ENCODE data around the gene FCRL2. TPM values are rescaled to one million over a fixed set of nuclear protein-coding genes. Genes with fewer than 3 reads are reported as not detected.

Gene FCRL2, protein sequence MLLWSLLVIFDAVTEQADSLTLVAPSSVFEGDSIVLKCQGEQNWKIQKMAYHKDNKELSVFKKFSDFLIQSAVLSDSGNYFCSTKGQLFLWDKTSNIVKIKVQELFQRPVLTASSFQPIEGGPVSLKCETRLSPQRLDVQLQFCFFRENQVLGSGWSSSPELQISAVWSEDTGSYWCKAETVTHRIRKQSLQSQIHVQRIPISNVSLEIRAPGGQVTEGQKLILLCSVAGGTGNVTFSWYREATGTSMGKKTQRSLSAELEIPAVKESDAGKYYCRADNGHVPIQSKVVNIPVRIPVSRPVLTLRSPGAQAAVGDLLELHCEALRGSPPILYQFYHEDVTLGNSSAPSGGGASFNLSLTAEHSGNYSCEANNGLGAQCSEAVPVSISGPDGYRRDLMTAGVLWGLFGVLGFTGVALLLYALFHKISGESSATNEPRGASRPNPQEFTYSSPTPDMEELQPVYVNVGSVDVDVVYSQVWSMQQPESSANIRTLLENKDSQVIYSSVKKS
- total RNA-seq, result 100 to 1,000 TPM in 1 of 4 donors, 1 to 10 TPM in 1, under 1 TPM in 2; 0.47 to 114 (median 2.7) TPM

DNA sequence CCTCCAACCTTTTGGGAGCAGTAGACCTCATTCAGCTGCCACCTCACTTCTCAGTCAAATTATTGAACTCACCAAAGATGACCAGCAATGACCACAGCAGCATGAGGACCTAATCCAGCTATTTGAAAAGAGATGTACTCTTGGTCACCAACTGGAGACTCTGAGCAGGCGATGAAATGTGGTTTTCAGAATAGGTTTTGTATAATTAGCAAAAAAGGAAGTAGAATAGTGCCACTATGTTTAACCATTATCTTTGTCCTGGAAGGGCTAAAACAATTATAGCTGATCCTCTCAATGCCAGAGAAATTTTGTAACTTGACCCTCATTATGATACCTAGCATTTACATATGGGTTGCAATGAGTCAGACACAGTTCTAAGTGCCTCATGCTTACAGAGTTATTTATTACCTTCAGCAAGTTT is at the start of gene FCRL2:
Gene FCRL2, minus strand, starts transcription at position 162 of the 421 bp plus-strand sequence. Its CDS starts 59 bp downstream, at position 103.
- Histone ChIP-seq H3K27ac (peak within 1 kb of the TSS in 2 of 4 donors; percentile 9 to 71), H3K27me3 (no peaks in the 10 kb centered on the region), H3K4me3 (peak within 1 kb of the TSS in 2 of 4 donors; percentile 21 to 35), H3K9me3 (no peaks in the 10 kb centered on the region), H3K36me3 (no peaks in the 10 kb centered on the region), H3K4me1 (peaks cover 0 to 8% (median 5%) of the 10 kb centered on the region in 4 donors)
- DNase-seq, result no peak
- TF ChIP-seq POLR2A (IDR thresholded peaks at IDR 0.05), result no peak
- TF ChIP-seq, protein P1, sequence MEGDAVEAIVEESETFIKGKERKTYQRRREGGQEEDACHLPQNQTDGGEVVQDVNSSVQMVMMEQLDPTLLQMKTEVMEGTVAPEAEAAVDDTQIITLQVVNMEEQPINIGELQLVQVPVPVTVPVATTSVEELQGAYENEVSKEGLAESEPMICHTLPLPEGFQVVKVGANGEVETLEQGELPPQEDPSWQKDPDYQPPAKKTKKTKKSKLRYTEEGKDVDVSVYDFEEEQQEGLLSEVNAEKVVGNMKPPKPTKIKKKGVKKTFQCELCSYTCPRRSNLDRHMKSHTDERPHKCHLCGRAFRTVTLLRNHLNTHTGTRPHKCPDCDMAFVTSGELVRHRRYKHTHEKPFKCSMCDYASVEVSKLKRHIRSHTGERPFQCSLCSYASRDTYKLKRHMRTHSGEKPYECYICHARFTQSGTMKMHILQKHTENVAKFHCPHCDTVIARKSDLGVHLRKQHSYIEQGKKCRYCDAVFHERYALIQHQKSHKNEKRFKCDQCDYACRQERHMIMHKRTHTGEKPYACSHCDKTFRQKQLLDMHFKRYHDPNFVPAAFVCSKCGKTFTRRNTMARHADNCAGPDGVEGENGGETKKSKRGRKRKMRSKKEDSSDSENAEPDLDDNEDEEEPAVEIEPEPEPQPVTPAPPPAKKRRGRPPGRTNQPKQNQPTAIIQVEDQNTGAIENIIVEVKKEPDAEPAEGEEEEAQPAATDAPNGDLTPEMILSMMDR (IDR thresholded peaks at IDR 0.05), result no peak

DNA sequence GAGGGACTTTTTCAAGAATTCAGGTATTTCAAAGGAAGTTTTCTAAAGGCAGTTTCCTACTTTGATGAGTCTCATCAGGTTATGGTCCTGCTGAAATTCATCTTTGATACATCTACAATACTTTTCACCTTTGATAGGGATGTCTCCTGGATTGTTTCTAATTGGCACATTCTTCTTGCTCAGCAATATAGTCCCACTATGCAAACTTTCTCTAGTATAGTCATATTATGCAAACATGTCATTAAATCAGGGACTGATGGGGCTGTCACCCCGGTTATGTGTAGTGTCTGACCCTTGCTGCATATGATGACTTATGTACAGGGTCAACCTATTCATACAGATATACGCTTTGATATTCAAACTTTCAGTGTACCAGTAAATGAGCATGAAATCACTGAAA is 43.4 kb upstream of the FCRL2 start:
- no peak for DNase-seq
- Histone ChIP-seq H3K36me3 (no peaks in the 10 kb centered on the region), H3K4me1 (peaks cover 0 to 4% (median 0%) of the 10 kb centered on the region in 4 donors), H3K9me3 (no peaks in the 10 kb centered on the region), H3K27ac (peak overlapping the region in 1 of 4 donors; percentile 75), H3K27me3 (no peaks in the 10 kb centered on the region), H3K4me3 (peak overlapping the region in 1 of 4 donors; percentile 28)
- TF ChIP-seq, protein P1 (IDR thresholded peaks at IDR 0.05), result no peak
- TF ChIP-seq POLR2A (IDR thresholded peaks at IDR 0.05), result no peak

DNA sequence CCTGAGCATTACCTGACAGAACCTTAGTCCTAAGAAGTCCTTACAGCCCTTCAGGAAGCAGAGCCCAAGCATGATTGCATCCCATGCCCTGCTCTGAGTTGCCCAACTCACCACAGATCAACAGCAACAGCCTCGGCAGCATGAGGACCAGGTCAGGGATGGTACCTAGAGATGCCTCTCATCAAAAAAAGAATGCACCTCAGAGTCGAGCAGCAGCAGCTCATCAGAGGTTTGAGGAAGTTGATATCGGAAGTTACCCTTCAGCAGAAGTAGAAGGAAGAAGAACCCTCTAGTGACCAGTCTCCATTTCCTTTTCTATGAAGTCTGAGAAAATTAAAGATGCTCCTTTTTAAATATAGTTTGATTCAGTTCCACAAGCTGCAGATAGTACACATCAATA is 43.0 kb upstream of the FCRL2 start, which contains the start of gene FCRL1:
Gene FCRL1, minus strand, starts transcription at position 225 of the 400 bp plus-strand sequence. Its CDS starts 83 bp downstream, at position 142.
- Histone ChIP-seq H3K9me3 (no peaks in the 10 kb centered on the region), H3K27me3 (no peaks in the 10 kb centered on the region), H3K4me1 (peaks cover 0 to 4% (median 0%) of the 10 kb centered on the region in 4 donors), H3K36me3 (no peaks in the 10 kb centered on the region), H3K4me3 (peak within 1 kb of the TSS in 2 of 4 donors; percentile 20 to 28), H3K27ac (peak within 1 kb of the TSS in 2 of 4 donors; percentile 62 to 75)
- TF ChIP-seq POLR2A (IDR thresholded peaks at IDR 0.05), result no peak
- TF ChIP-seq, protein P1 (IDR thresholded peaks at IDR 0.05), result no peak
- peak in 2 of 3 donors; percentile 58 to 60 for DNase-seq

DNA sequence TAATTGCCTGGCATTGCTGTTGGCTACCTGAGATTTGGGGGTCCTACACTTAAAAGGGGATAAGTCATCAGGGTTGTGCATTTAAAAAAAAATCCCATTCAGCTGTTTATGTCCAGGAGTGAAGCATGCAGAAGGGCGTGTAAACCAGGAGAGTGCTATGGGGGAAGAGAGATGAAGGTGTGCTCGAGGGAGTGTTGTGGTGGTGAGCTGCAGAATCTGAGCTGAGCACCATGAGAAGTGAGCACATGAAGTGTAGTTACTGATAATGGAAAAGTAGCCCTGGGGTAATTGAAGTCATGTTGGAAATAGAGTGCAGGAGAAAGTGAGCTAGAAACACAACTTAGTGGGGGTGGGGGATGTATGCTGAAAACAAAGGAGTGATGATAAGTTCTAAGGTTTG is 42.3 kb upstream of the FCRL2 start:
- TF ChIP-seq, protein P1 (IDR thresholded peaks at IDR 0.05), result no peak
- no peak for TF ChIP-seq POLR2A (IDR thresholded peaks at IDR 0.05)
- no peaks in the 10 kb centered on the region for H3K36me3 ChIP-seq
- no peak for DNase-seq
- H3K4me3 ChIP-seq, result peak overlapping the region in 2 of 4 donors; percentile 20 to 28
- no peaks in the 10 kb centered on the region for H3K9me3 ChIP-seq
- no peaks in the 10 kb centered on the region for H3K27me3 ChIP-seq
- peaks cover 0 to 4% (median 0%) of the 10 kb centered on the region in 4 donors for H3K4me1 ChIP-seq
- H3K27ac ChIP-seq, result peak overlapping the region in 2 of 4 donors; percentile 62 to 75

DNA sequence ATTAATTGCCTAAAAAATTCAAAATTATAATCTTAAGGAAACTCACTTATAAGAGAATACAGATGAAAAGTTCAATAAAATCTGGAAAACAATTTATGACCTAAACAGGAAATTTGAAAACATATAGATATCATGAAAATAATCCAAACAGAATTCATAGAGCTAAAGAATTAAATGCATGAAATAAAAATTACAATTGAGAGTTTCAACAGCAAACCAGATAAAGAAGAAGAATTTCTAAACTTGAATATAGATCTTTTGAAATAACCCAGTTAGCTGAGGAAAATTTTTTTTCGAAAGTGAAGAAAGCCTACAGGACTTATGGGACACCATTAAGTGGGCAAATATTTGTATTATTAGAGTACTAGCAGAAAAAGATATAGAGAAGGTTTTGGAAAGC is 36.3 kb upstream of the FCRL2 start:
- DNase-seq, result no peak
- no peak for TF ChIP-seq POLR2A (IDR thresholded peaks at IDR 0.05)
- TF ChIP-seq, protein P1 (IDR thresholded peaks at IDR 0.05), result no peak
- H3K9me3 ChIP-seq, result peaks cover 0 to 6% (median 0%) of the 10 kb centered on the region in 4 donors

More for the DNA sequence above, 36.3 kb upstream of the FCRL2 start:
- Histone ChIP-seq H3K27ac (no peak overlapping the region), H3K4me1 (no peaks in the 10 kb centered on the region), H3K4me3 (no peak overlapping the region), H3K36me3 (no peaks in the 10 kb centered on the region), H3K27me3 (no peaks in the 10 kb centered on the region)
